ENCODE data around the gene PARD3B. TPM values are rescaled to one million over a fixed set of nuclear protein-coding genes. Genes with fewer than 3 reads are reported as not detected.

PARD3B gene
- polyA plus RNA-seq, 3 donors: 33.1 to 35.6 (median 33.6) TPM

DNA sequence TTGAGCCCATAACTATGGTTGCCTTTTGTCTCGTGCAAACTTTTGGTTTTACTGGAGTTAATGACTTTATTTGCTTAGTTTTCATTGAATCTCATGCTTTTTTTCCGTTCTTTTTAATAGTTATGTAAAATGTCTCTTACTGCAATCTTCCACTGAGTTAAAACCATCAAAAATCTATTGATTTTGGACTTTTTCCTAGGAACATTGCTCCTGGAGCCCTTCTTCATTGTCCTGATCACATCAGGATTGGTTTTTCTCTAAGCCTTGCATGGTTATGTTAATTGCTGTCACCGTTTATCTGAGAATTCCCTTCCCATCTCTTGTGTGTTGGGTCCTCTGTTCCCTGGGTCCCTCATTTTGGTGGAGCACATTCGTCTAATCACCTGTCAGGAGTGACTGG is 125.5 kb downstream of the PARD3B start:
- DNase-seq (ENCODE audit: extremely low read depth in 1 of 11, low read depth in 9 of 11, low spot score in 4 of 11): no peak

DNA sequence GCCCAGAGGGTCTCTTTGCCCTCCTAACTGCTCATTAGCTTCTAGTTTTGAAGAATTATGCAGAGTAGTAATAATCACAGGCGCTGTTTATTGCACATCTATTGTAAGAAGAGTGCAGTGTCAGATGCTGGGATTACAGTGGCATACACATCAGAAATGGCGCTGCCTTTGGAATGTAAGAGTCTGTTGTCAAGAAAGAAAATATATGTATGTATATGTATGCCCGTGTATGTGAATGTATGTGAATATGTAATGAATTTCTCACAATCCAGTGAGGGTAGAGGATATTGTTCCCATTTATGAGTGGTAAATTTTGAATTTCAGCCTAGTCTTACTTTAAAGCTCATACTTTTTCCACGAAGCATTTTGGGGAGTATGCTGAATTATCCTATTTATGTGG is 127.5 kb downstream of the PARD3B start:
- no peak for DNase-seq (ENCODE audit: extremely low read depth in 1 of 11, low read depth in 9 of 11, low spot score in 4 of 11)

DNA sequence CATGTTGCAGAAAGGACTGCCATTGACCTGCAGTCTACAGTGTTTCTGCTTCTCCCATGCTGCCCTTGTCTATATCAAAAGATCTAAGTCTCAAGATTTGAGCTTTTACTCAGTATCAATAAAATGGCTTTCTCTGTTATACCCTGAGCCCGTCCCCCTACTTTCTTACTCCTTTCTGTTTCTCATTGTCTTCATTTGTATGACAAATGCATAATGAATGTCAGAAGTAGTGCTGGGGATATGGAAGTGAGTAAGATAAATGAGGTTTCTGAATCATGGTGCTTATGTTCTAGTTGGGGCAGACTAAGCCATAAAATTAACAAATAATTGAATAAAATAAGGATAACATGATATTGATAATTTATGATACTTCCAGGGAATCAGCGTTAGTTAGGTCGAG is 128.6 kb downstream of the PARD3B start:
- no peak for DNase-seq (ENCODE audit: extremely low read depth in 1 of 11, low read depth in 9 of 11, low spot score in 4 of 11)

DNA sequence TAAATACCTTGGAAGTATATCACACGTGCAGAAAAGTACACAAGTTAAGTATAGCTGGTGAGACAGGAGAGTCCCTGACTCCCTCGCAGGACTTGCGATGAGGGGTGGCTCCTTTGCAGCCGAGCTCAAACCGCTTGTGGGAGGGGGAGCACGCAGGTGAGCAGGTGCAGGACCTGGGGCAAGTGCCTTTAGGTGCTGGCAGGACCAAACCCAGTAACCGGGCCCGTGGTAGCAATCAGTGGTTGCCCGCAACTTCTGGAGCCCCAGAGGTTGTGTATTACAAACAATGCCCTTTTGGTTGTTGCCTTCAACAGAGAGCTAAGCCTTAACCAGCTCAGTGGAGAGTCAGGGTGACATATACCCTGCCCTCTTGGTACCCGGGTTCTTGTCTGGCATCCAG is 132.8 kb downstream of the PARD3B start:
- DNase-seq (ENCODE audit: extremely low read depth in 1 of 11, low read depth in 9 of 11, low spot score in 4 of 11): no peak

DNA sequence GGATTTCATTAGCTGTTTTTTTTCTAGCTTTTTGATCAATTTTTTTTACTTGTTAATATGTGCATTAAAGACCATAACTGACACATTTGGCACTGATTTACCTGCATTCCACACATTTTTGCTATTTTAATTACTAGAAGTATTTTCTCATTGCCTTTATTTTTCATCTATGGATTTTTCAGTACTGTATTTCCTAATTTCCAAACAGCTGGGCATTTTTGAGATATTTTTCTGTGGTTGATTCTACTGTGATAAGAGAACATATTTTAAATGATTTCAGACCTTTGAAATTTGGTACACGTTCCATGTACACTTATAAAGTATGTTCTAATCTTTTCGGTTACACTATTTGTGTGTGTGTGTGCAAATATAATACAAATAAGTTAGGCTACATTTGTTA is 135.3 kb downstream of the PARD3B start:
- no peak for DNase-seq (ENCODE audit: extremely low read depth in 1 of 11, low read depth in 9 of 11, low spot score in 4 of 11)

DNA sequence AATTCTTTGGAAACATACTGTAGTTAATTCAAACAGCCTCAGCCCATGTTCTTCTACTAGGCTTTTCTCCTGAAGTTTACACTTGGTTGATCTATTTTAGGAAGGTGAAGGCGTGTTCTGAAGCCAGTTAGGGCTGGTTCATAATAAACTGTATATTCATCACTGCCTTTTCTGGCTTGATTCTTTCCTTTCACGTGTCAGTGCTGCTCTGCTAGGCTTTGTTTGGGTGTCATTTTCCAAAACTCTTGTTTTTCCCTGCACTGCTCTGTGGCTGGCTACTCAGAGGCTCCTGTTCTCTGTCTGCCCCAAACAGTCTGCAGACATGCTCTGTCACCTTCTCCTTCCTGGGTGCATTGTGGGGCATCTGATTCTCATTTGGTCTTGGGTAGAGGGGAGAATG is 136.1 kb downstream of the PARD3B start:
- no peak for DNase-seq (ENCODE audit: extremely low read depth in 1 of 11, low read depth in 9 of 11, low spot score in 4 of 11)

DNA sequence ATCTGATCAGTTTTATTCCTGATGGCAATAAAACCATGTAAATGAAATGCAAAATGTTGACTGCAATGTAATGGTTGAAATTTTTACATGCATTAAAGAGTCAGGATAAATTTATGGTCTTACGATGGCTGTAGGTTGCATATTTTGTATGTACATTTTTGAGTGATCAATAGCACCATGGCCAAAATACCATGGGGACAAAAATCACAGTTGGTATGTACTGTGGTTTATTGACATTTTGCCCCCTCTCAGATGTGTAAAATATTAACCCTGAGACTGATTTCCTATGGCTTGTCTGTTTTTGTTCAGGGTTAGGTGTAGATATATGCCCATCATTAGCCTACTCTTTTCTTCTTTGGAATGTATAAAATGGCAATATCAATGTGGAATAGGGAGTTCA is 138.1 kb downstream of the PARD3B start:
- DNase-seq (ENCODE audit: extremely low read depth in 1 of 11, low read depth in 9 of 11, low spot score in 4 of 11): no peak

DNA sequence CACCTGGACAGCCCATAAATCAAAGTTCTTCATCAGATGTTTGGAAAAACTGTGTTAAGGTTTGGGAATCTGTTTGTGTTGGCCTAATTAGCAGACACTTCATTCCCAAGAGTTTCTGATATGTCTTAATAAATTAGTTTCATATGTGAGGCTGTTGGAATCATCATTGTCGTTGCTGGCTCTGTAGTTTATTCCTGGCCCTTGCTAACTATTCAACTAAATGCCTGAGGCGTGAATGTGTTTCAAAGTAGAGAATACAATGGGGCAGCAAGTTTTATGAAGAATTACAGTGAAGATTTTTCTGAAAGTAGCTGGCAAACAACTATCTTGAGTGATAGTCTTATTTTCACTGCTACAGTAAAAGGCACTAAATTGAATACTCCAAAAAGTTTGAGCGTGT is 141.1 kb downstream of the PARD3B start:
- DNase-seq (ENCODE audit: extremely low read depth in 1 of 11, low read depth in 9 of 11, low spot score in 4 of 11): no peak

DNA sequence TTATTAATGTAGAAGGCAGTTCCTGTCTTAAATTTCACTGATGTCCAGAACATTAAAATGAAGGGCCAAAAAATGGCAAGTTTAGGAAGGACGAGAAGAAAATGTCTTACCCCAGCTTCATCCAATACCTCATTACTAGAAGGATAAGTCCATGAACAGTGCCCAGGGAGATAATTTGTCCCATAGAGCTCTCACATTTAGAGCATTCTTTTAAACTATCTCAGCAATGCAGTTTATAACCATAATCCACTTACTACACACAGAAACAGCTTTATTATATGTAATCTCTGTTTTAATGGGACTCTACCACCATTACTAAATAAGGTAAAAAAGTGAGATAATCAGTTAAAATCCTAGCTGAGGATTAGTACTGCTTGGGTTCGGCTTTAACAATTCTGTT is 142.5 kb downstream of the PARD3B start:
- DNase-seq (ENCODE audit: extremely low read depth in 1 of 11, low read depth in 9 of 11, low spot score in 4 of 11): no peak

DNA sequence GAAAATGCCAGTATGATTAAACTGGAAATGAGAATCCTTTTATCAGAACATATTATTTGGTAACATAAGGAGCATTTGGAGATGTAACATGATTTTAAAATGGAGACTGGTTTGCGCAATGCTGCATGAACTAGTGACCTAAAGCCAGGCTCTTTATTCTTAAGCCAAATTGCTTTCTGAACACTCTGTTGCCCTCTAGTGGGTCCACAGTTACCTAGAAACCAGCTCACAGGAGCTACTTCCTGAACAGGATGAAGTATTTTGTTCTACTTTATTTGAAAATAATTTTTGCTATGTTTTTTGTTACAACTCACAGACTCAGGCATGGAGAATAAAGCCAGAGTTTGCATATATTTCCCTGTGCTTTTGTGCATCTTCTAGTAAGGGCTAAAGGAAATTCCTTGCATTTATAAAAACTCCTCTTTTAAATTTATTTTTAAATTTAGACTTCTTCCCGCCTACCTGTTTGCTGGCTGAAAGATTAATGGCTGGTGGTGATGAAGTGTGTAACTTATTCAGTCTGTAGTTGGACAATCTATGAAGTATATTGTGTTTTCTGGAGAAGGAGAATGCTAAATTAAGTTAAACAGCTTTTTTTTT is 146.7 kb downstream of the PARD3B start:
- peak; percentile 45 to 86 (median 71) for DNase-seq (ENCODE audit: extremely low read depth in 1 of 11, low read depth in 9 of 11, low spot score in 4 of 11)

DNA sequence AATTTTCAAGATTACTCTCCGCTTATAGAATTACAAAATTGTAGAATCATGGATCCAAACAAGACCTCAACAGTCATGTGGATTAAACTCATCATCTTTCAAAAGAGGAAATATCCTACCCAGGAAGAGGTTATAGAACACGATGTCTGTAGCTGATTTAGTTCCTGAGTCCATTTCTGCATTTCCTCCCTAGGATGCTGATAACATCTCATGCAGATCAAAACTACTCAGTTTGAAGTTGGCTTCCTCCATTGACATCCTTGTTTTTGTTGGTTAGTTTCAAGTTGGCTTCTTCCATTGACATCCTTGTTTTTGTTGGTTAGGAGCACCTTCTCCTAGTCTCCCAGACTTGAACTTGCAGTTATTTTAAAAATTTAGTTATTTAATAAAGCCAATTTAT is 147.5 kb downstream of the PARD3B start:
- no peak for DNase-seq (ENCODE audit: extremely low read depth in 1 of 11, low read depth in 9 of 11, low spot score in 4 of 11)

DNA sequence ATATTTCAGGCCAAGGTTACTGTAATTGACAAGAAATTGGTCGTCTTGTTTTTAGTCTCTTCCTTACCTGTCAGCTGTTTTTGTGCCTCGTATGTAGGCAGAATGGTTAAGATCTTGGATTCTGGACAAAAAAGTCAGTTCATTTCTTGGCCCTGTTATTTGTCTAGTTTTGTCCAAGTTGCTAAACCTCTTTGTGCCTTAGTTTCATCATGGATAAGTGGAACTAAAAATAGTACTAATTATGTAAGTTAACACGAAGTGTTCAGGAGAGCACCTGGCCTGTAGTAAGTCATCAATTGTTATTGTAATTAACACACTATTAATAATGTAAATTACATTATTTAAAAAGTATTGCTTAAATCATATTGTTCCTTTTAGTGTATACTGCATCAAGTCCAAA is 148.0 kb downstream of the PARD3B start:
- no peak for DNase-seq (ENCODE audit: extremely low read depth in 1 of 11, low read depth in 9 of 11, low spot score in 4 of 11)

DNA sequence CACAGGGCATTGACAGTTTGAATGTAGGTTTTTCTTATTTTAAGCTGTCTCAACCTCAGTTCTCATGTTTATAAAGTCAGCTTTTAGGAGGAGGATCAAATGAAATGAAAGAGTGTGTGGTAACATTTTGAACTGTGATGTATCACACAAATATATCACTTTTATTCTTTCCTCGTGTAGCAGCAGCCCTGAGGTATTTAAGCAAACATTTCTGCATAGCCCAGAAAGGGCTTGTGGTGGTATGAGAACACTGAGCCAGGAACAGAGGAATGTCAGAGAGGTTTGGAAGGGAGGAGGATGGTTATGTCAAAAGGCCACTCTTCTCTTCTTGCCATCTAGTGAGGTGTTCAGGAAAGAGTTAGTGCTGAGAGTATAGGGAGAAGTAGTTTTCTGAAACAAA is 150.2 kb downstream of the PARD3B start:
- DNase-seq (ENCODE audit: extremely low read depth in 1 of 11, low read depth in 9 of 11, low spot score in 4 of 11): peak in 1 of 11 donors; percentile 26

DNA sequence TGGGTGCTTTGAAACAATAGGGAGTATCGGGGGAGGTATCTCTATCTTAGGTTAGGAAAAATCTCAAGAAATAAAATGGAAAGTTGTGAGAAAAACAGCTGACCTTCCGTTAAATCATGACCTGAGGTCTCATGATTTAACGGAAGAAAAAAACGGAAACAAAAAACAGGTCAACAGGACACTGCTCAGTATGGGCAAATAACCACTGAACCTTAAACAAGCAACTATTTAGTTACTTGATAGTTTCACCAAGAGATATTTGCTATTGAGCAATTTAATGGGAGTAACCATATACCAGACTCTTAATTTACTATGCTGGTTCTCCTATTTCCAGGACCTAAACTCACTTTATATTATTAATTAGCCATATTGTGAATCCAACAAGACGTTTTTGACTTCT is 150.8 kb downstream of the PARD3B start:
- DNase-seq (ENCODE audit: extremely low read depth in 1 of 11, low read depth in 9 of 11, low spot score in 4 of 11): no peak

DNA sequence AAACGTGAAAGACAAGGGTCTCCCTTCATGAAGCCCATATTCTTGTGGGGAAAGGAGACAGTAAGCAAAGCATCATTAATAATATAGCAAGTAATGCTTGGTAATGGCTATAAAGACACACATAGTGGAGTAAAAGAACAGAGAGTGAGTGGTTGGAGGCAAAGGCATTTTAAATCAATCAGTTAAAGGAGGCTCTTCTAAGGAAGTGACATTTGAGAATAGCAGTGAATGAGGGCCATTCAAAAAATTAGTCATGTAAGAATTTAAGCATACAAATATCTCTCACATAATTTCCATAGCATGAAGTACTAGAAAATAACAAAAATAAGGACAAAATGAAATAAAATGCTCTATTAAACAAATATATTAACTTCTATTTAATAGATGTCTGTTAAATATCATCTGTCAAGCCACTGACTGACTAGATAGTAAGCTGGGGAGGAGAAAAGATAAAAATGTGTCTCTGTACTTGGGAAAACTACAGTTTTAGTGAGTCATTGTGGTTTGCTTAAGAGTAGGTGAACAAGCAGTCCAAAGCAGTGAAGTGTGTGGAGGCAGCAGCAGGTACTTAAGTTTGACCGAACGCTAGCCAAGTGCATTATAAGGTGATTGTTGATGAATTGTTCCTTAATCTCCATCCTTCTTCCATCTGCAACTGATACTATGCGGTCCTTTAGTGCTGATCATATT is 160.1 kb downstream of the PARD3B start:
- no peak for DNase-seq (ENCODE audit: extremely low read depth in 1 of 11, low read depth in 9 of 11, low spot score in 4 of 11)

DNA sequence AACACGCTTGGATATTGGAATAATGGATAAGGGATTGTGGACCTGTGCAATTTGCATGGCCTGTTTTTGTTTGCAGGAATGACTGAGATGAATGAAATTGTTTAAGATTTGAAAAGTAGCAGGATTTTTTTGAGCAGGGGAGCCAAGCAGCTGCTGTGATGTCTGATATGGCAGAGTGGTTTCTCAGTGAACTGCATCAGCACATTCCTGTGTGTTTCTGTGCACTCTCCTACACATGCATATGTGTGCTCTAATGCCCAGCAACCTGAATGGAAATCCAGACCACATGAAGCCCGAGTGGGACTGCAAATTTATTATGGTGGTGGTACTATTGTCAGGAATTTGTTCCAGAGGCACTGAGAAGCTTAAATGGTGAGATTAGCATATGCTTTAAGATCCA is 161.7 kb downstream of the PARD3B start:
- peak in 6 of 11 donors; percentile 8 to 19 (median 14) for DNase-seq (ENCODE audit: extremely low read depth in 1 of 11, low read depth in 9 of 11, low spot score in 4 of 11)

DNA sequence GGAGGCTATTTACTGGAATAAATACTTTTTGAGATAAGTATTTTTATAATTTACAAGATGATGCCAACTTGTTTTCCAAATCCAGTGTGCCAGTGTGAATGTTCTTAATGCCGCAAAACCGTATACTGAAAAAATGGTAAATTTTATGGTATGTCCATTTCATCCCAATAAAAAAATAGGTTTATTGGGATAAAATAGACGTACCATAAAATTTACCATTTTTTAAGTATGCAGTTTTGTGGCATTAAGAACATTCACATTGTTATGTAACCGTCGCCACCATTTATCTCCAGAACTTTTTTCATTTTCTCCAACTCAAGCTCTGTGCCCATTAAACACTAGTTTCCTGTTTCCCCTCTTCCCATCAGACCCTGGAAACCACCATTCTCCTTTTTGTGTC is 167.9 kb downstream of the PARD3B start:
- no peak for DNase-seq (ENCODE audit: extremely low read depth in 1 of 11, low read depth in 9 of 11, low spot score in 4 of 11)

DNA sequence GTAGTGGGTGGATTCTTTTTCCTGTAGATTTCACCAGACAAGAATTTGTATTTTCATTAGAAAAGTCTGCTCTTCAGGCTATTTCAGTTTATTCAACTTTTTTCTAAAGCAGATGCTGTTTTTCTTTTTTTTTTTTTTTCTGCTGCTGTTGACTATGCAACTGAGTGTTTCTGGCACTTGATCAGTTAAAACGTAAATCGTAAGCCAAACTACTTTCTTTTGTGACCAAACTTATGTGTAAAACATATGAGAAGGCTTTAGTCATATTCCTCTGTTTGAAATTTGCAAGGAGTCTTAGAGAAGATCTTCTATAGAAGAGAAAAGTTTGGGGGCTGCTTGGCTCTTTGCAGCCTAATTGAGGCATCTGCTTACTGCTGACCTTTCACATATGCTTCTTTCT is 170.1 kb downstream of the PARD3B start:
- no peak for DNase-seq (ENCODE audit: extremely low read depth in 1 of 11, low read depth in 9 of 11, low spot score in 4 of 11)

DNA sequence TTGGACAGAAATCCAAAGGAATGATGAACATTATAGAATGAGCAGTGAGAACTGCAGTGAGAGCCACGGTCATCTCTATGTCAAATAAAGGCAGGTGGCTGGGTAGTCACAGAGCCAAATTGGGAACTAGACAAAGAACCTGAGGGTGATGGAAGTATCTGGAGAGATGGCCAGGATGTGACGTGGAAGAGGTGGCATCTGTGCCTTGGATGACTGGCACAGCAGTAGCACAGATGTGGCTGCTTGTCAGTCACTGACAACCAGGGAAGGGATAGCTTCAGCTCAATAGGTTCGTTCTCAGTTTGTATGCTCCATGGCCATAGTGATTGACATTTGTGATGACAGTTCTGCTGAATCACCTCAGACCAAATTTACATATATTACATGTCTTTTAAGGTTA is 172.3 kb downstream of the PARD3B start:
- DNase-seq (ENCODE audit: extremely low read depth in 1 of 11, low read depth in 9 of 11, low spot score in 4 of 11): no peak

DNA sequence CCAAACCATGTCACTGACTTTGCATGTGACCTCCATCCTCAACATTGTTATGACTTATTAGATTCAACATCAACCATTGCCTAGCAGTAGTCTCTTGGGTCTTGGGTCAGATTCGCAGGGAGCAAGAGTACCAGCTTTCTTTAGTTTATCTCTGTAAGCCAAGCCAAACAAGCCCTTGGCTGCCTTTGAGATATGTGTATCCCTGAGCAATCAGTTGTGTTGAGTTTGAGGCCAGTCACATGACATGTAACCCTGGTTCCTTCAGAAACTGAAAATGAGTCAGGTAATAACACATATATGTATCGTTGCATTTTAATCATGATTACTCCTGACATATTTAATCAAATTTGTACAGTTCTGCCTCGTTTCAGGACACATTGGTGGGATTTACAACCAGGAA is 173.3 kb downstream of the PARD3B start:
- DNase-seq (ENCODE audit: extremely low read depth in 1 of 11, low read depth in 9 of 11, low spot score in 4 of 11): no peak

DNA sequence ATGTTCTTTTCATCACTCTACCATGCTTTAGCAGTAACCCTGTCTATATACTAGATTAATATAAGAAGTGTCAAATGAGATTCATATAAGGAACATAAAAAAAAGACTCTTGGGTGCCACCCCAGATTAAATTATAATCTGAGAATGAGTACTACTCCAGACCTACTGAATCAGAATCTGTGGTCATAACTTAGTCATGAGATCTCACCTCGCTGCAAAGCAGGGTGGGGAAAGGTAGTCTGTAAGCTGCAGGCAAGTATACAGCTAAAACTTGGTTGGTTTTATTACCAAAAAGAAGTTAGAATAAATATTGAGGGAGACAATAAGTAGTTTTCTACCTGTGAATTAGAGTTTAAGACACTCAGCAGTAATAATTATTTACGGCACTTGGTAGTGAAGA is 175.6 kb downstream of the PARD3B start:
- DNase-seq (ENCODE audit: extremely low read depth in 1 of 11, low read depth in 9 of 11, low spot score in 4 of 11): no peak

Measured in renal cortex interstitium (tissue), 11 donors.